Esophagus squamous epithelium (tissue), 4 donors: ENCODE data around the gene CWC27.

ENCODE experiments used
- POLR2A ChIP-seq, 4 donors: fragments of 450-650 bp; IDR thresholded peaks; one replicate each; pipeline ENCODE4 v1.6.1; 2017; ENCODE audit warnings: antibody characterized with exemption in 4 of 4, mild to moderate bottlenecking in 4 of 4, moderate library complexity in 3 of 4
- TF ChIP-seq, protein P1 (sequence below), 6 experiments: fragments of 450-650 bp in 4 of 6; fragments of 200-600 bp in 2 of 6; sonication (generic) in 2 of 6; IDR thresholded peaks; one replicate each; pipeline ENCODE4 v1.5.1; 2016 to 2019; ENCODE audit warnings: antibody characterized with exemption in 6 of 6, mild to moderate bottlenecking in 4 of 6, moderate library complexity in 4 of 6

DNA sequence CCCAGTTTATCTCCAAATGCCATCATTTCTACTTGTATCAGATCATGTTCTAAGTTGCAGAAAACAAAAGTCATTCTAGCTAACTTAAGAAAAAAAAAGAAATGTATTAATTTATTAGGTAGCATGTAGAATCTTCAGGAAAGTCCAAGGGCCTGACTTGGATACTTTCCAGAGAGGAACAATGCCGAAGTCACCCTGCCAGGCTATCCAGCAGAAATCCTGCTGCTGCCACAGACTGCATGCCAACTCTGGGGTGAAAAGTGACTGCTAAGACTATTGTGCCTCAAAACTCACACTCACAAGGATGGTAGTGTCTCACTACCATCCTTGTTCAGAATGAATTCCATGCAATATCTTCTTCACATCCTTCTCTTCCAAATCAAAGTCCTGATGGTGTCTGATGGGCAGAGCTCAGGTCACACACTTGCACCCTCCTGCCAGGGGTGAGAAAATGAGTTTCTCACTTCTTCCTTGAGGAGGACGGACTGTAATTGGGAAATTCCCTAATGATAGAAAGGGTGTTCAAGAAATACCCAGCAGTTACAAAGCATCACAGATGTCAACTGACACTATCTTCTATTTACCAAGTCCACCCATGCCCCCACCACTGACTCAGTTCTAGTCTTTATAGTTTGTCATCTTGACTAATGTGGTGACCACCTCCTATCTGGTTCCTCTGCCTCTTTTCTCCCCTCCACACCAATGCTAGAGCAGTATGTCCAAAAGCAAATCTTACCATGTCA is 279.4 kb downstream of the CWC27 start:
- TF ChIP-seq, protein P1, sequence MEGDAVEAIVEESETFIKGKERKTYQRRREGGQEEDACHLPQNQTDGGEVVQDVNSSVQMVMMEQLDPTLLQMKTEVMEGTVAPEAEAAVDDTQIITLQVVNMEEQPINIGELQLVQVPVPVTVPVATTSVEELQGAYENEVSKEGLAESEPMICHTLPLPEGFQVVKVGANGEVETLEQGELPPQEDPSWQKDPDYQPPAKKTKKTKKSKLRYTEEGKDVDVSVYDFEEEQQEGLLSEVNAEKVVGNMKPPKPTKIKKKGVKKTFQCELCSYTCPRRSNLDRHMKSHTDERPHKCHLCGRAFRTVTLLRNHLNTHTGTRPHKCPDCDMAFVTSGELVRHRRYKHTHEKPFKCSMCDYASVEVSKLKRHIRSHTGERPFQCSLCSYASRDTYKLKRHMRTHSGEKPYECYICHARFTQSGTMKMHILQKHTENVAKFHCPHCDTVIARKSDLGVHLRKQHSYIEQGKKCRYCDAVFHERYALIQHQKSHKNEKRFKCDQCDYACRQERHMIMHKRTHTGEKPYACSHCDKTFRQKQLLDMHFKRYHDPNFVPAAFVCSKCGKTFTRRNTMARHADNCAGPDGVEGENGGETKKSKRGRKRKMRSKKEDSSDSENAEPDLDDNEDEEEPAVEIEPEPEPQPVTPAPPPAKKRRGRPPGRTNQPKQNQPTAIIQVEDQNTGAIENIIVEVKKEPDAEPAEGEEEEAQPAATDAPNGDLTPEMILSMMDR (IDR thresholded peaks at IDR 0.05): no peak
- no peak for TF ChIP-seq POLR2A (IDR thresholded peaks at IDR 0.05)
